ENCODE data around the gene ZNF613.
"Not testable (repeated sequence)": the region's sequence is repeated elsewhere in the genome, so short reads cannot be mapped to it uniquely, and the experiment has no call there.

ZNF613 gene

DNA sequence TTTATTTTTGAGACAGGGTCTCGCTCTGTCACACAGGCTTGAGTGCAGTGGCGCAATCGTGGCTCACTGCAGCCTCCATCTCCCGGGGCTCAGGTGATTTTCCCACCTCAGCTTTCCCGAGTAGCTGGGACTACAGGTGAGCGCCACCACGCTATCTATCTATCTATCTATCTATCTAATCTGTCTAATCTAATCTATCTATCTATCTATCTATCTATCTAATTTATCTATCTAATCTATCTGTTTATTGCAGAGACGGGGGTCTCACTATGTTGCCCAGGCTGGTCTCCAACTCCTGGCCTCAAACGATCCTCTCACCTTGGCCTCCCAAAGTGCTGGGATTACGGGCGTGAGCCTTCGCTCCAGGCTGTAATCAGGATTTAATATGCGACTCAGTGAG is 587 bp downstream of the ZNF613 start:
- peak overlapping the region; percentile 95 for H3K4me3 ChIP-seq (ENCODE audit: low read length)
- DNase-seq (ENCODE audit: low read depth, low spot score), result no peak

DNA sequence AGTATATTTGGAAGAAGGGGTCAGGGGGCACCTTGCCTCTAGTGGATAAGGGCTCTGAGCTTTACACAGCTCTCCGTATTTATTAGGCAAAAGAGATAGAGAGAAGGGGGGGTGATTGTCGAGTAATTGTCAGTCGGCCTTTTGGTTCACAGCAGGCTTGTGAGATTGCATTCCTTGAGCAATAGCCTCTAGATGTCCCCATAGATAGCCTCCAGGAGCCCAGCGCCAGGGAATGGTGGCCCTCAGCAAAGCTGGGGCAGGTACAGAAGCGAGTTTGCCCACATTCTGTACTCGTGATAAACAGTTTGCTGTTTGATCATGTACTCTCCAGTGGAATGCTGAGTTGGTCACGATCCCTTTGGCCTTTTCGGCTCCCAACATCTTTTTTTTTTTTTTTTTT is 4.6 kb downstream of the ZNF613 start:
- DNase-seq (ENCODE audit: low read depth, low spot score), result no peak
- no peak overlapping the region for H3K4me3 ChIP-seq (ENCODE audit: low read length)

DNA sequence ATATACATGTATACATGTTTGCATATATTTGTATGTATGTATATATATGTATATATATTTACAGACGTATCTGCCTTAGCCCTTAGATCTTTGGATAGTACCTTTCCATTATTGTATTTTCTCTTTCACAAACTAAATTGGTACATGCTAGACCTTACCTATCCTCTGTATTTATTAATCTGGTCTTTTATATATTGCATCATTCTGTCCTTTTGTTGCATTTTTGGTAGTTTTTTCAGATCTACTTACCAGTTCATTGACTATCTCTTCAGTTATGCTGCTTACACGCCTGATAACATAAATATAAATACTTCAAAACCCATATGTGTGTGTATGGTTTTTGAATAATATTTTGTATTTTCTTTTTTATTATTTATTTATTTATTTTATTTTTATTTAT is 11.7 kb downstream of the ZNF613 start:
- H3K4me3 ChIP-seq (ENCODE audit: low read length), result no peak overlapping the region
- no peak for DNase-seq (ENCODE audit: low read depth, low spot score)

DNA sequence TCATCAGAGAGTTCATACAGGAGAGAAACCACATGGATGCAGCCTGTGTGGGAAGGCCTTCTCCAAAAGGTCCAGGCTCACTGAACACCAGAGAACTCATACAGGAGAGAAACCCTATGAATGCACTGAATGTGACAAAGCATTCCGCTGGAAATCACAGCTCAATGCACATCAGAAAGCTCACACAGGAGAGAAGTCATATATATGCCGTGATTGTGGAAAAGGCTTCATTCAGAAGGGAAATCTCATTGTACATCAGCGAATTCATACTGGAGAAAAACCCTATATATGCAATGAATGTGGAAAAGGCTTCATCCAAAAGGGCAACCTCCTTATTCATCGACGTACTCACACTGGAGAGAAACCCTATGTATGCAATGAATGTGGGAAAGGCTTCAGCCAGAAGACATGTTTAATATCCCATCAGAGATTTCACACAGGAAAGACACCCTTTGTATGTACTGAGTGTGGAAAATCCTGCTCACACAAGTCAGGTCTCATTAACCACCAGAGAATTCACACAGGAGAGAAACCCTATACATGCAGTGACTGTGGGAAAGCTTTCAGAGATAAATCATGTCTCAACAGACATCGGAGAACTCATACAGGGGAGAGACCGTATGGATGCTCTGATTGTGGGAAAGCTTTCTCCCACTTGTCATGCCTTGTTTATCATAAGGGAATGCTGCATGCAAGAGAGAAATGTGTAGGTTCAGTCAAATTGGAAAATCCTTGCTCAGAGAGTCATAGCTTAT is 17.7 kb downstream of the ZNF613 start:
- no peak for DNase-seq (ENCODE audit: low read depth, low spot score)
- H3K4me3 ChIP-seq (ENCODE audit: low read length), result no peak overlapping the region

DNA sequence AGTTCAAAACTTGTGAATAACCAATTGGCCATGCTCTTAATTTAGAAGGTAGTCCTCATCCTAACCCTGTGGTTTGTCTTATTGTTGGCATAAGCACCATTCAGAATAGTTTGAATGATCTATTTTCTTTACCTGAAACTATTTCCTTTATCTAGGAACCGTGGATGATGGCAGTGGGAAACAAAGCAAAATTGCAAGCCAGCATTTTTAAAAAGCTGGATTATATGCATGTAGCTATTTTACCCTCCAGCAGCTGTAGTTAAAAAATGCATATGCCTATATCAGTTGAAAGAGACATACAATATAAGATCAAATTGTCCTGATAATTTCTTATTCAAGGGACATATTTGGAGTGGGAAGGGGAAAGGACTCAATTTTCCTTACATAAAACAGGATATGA is 19.3 kb downstream of the ZNF613 start:
- H3K4me3 ChIP-seq (ENCODE audit: low read length), result no peak overlapping the region

DNA sequence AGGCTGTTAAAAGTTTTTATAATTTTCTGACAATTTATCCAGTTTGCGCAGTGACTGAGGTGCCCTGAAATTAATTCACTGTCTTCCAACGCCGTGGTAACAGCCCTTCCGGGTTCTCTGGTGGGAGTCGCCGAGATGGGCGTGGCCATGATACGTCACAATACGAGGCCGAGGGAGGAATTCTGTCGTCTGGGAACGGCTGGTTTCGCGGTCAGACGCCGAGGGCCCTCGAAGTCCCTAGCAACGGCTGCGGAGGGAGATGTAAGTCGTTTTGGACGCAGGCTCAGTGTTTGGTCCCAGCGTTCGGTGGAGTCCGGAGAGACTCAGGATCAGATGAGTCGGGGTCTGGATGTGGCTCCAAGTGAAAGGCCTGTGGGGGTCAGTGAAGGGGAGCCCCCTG is 21.7 kb downstream of the ZNF613 start:
- no peak for DNase-seq (ENCODE audit: low read depth, low spot score)
- no peak overlapping the region for H3K4me3 ChIP-seq (ENCODE audit: low read length)

More for the DNA sequence above, 19.3 kb downstream of the ZNF613 start:
- no peak for DNase-seq (ENCODE audit: low read depth, low spot score)

DNA sequence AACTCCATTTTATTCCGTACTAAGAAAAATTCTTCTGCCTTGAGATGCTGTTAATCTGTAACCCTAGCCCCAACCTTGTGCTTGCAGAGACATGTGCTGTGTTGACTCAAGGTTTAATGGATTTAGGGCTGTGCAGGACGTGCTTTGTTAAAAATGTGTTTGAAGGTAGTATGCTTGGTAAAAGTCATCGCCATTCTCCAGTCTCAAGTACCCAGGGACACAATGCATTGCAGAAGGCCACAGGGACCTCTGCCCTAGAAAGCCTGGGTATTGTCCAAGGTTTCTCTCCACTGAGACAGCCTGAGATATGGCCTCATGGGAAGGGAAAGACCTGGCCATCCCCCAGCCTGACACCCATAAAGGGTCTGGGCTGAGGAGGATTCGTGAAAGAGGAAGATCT is 30.6 kb downstream of the ZNF613 start:
- DNase-seq (ENCODE audit: low read depth, low spot score); H3K4me3 ChIP-seq (ENCODE audit: low read length): not testable (repeated sequence)

DNA sequence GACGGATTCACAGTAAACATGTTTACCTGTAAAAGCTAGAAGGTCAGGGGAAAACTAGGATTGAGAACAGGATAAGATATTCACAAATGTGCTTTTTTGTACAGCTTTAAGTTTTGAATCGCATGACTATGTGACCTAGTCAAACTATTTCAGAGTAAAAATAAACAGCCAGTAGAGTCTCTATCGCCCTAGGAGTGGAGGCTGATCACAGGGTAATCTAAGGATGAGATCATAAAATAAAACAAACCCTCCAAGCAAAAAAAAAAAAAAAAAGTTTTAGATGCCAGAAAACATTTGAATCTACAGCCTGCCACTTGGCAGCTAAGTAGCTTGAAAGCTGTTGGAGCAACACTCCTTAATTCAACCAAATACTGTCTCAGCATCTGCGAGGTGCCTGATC is 32.5 kb downstream of the ZNF613 start:
- no peak for DNase-seq (ENCODE audit: low read depth, low spot score)
- no peak overlapping the region for H3K4me3 ChIP-seq (ENCODE audit: low read length)

DNA sequence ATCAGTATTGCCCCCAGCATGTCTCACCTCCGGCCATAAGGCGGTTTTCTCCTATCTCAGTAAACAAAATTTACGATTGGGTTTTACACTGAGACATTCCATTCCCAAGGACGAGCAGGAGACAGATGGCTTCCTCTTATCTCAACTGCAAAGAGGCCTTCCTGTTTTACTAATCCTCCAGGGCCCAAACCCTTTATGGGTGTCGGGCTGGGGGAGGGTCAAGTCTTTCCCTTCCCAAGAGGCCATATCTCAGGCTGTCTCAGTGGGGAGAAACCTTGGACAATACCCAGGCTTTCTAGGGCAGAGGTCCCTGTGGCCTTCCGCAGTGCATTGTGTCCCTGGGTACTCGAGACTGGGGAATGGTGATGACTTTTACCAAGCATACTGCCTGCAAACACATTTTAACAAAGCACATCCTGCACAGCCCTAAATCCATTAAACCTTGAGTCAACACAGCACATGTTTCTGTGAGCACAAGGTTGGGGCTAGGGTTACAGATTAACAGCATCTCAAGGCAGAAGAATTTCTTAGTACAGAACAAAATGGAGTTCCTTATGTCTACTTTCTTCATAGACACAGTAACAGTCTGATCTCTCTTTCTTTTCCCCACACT is 33.5 kb downstream of the ZNF613 start:
- DNase-seq (ENCODE audit: low read depth, low spot score); H3K4me3 ChIP-seq (ENCODE audit: low read length): not testable (repeated sequence)

DNA sequence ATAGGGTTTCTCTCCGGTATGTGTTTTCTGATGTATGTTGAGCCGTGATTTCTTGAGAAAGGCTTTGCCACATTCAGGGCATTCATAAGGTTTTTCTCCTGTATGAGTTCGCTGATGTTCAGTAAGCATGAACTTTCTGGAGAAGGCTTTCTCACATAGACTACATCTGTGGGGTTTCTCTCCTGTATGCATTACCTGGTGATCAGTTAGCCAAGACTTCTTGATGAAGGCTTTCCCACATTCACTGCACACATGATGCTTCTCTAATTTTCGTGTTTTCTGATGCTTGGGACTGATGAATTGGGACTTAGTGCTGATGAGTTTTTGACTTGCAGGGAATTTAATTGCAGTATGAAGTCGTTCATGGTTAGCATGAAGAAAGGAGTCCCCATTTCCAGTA is 38.3 kb downstream of the ZNF613 start:
- H3K4me3 ChIP-seq (ENCODE audit: low read length), result no peak overlapping the region
- DNase-seq (ENCODE audit: low read depth, low spot score), result no peak

DNA sequence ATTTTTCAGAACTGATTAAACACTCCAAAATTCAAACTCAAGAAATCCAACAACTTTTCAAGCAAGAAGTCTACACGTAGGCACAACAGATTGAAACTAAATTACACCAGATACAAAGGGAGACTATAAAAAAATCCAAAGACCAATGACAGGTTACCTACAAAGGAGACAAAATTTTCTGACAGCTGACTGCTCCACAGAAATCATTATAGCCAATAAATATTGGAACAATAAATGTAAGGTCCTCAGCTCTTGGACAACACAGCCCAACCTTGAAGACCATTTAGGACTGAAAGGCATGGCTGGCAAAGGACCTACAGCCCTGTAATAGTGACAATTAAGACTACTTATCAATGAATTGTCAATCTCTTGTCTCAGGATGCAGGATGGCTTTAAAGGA is 43.4 kb downstream of the ZNF613 start:
- H3K4me3 ChIP-seq (ENCODE audit: low read length), result no peak overlapping the region
- no peak for DNase-seq (ENCODE audit: low read depth, low spot score)

DNA sequence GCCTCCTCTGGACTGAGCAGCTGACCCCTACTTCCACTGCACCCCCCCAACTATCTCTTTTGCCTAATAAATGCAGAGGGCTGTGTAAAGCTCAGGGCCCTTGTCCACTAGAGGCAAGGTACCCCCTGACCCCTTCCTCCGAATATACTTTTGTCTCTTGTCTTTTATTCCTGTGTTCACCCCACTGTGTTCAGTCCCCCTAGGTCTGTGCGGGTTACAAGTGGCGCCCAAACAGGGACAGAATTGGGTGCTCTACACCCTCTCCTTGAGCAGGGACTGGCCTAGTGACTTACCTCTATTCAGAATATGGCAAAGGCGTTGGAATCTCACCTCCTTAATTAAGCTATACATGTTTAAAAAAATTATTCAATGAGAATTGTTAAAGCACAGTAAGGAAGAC is 44.4 kb downstream of the ZNF613 start:
- no peak overlapping the region for H3K4me3 ChIP-seq (ENCODE audit: low read length)
- DNase-seq (ENCODE audit: low read depth, low spot score), result no peak

DNA sequence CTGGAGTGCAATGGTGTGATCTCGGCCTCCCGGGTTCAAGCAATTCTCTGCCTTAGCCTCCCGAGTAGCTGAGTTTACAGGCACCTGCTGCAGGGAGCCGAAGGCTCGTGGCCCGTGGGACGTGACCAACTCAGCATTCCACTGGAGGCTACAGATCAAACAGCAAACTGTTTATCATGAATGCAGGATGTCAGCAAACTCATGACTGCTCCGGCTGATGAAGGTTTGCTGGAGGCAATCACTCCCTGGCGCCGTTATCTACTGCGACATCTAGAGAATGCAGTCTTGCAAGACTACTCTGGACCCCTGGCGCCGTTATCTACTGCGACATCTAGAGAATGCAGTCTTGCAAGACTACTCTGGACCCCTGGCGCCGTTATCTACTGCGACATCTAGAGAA is 48.5 kb downstream of the ZNF613 start:
- H3K4me3 ChIP-seq (ENCODE audit: low read length); DNase-seq (ENCODE audit: low read depth, low spot score): not testable (repeated sequence)

DNA sequence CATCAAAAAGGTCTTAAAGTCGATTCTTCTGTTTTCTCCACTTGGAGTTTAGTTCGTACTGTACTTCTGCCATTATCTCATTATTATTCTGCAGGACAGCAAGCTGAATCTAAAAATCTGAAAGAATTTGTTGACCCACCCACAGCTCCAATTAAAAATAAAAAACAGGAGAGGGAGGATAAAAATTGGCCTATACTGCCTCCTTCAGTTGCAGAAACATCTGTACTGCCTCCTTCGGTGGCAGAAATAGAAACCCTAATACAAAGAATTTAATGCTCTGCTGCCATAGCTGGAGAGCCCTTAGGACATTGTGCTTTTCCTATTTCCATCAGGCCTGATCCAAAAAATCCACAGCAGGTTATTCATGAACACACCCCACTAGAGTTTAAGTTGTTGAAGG is 49.6 kb downstream of the ZNF613 start:
- no peak for DNase-seq (ENCODE audit: low read depth, low spot score)
- no peak overlapping the region for H3K4me3 ChIP-seq (ENCODE audit: low read length)

DNA sequence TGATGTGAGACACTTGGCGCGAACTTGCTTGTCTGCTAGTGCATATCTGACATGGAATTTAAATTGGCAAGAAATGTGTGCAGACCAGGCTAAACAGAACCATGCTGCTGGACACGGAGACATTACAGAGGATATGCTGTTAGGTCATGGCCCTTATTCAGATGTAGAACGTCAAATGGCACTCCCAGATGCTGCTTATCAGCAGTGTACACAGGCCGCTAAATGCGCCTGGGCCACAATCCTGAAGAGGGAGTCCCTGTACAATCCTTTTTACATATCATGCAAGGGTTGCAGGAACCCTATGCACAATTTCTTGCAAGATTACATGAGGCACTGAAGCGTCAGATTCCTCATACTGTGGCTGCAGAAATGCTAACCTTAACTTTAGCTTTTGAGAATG is 50.1 kb downstream of the ZNF613 start:
- no peak overlapping the region for H3K4me3 ChIP-seq (ENCODE audit: low read length)
- no peak for DNase-seq (ENCODE audit: low read depth, low spot score)

DNA sequence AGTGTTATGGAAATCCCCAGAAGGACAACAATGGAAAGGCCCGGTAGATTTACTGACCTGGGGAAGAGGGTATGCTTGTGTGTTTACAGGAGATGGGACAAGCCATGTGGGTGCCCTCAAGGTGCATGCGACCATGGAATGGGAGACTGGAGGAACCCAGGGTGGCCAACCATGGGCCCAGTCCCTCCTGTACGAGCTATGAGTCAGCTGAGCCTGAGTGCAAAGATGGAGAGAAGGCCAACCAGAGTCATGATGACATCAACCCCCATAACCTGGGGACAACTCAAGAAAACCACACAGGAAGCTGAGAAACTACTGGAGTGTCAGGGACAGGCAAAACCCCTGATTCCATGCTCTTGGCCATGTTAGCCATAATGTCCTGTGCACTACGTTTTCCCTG is 51.6 kb downstream of the ZNF613 start:
- H3K4me3 ChIP-seq (ENCODE audit: low read length), result no peak overlapping the region

DNA sequence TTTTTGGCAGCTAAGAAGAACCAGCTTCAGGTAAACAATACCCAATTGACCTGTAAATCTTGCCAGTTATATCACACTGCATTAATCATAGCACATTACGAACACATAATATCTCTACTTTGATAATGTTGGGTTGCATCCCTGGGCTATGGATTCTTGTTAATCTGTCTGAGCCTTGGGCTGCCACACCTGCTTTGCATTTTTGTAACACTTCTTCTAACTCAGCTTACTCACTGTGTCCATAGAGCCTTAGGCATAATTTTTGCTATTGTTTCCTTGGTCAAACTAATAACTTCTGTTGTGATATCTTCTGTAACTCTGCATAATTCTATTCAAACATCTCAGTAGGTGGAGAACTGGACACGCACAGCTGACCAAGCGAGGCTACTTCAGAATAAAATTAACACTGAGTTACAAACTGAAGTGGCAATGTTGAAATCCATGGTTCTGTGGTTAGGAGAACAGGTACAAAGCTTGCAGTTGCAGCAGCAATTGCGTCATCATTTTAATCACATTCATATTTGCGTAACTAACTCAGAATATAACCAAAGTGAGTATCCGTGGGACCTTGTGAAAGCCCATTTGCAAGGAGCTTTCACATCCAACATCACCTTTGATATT is 53.0 kb downstream of the ZNF613 start:
- no peak for DNase-seq (ENCODE audit: low read depth, low spot score)
- H3K4me3 ChIP-seq (ENCODE audit: low read length), result no peak overlapping the region

More for the DNA sequence above, 51.6 kb downstream of the ZNF613 start:
- DNase-seq (ENCODE audit: low read depth, low spot score), result no peak

DNA sequence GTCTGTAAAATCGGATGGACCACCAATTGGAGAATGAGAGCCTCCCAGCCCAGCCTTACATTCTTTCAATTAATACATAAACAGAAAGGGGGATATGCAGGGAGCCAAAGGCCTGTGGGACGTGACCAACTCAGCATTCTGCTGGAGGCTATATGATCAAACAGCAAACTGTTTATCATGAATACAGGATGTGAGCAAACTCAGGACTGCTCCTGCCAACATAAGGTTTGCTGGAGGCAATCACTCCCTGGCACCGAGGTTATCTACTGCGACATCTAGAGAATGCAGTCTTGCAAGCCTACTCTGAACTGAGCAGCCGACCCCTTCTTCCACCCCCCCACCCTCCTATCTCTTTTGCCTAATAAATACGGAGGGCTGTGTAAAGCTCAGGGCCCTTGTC is 53.7 kb downstream of the ZNF613 start:
- not testable (repeated sequence) for H3K4me3 ChIP-seq (ENCODE audit: low read length); DNase-seq (ENCODE audit: low read depth, low spot score)

DNA sequence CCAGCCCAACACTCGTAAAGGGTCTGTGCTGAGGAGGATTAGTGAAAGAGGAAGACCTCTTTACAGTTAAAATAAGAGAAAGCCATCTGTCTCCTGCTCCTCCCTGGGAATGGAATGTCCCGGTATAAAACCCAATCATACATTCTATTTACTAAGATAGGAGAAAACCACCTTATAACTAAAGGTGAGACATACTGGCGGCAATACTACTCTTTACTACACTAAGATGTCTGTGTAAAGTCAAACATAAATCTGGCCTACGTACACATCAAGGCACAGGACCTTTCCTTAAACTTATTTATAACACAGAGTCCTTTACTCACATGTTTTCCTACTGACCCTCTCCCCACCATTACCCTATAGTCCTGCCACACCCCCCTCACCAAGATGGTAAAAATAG is 56.1 kb downstream of the ZNF613 start:
- no peak overlapping the region for H3K4me3 ChIP-seq (ENCODE audit: low read length)
- no peak for DNase-seq (ENCODE audit: low read depth, low spot score)
